GM12874 (cell line): ENCODE measurements around the gene TTC7B.

ENCODE experiments used
- CTCF ChIP-seq: IDR thresholded peaks from 2 replicates; pipeline ENCODE4 v1.5.1; 2011; ENCODE audit warnings: low read depth, mild to moderate bottlenecking, control low read depth, low read length, moderate library complexity; ENCODE audit not compliant: insufficient read depth

TTC7B gene

GRCh38 chr14:90551070-90551704, 265.0 kb downstream of the TTC7B start:
- TF ChIP-seq CTCF, result no peak

DNA sequence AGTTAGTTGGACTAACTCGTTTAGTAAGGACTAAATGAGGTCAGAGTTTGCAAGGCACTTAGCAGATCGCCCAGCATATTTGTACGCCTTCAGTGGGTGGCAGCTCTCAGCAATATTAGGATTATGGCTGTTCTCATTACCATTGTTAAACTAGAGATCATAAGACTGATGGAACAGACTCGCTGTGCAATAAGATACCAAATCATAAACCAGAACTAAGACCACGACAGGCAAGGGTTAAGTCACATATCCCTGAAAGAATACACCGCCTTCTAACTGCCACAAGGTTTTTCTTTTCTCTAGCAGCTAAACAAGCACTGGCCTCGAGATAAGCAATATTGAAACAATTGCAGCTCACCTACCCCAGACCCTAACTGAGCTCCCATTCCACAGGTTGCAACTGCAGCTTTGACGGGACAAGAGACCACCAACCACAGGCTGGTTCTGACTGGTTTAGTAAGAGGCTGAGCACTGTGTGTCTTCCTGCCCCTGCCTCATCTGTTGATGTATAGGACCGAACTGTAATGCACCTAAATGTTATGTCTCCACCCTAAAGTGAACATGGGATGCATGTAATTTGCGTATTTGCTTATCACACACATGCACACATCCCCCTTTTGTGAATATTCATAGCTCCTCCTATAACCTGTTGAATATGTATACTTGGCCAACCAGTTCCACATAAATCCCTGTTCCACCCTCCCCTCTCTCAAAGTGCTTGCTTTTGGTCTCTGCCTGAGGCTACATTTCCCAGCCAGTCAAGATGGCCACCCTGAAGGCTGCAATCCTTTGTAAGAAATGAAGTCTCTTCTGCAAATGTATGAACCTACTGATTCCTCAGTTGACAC, 266.2 kb downstream of the TTC7B start:
- no peak for TF ChIP-seq CTCF

- no peak for TF ChIP-seq CTCF
These were observed 267.8 kb downstream of the TTC7B start for GRCh38 chr14:90548455-90548854.

- TF ChIP-seq CTCF, result no peak
These were observed 268.3 kb downstream of the TTC7B start for GRCh38 chr14:90547968-90548367.

GRCh38 chr14:90547250-90547649, 269.0 kb downstream of the TTC7B start:
- no peak for TF ChIP-seq CTCF

- TF ChIP-seq CTCF, result no peak
These were observed 269.5 kb downstream of the TTC7B start for GRCh38 chr14:90546767-90547166.

DNA sequence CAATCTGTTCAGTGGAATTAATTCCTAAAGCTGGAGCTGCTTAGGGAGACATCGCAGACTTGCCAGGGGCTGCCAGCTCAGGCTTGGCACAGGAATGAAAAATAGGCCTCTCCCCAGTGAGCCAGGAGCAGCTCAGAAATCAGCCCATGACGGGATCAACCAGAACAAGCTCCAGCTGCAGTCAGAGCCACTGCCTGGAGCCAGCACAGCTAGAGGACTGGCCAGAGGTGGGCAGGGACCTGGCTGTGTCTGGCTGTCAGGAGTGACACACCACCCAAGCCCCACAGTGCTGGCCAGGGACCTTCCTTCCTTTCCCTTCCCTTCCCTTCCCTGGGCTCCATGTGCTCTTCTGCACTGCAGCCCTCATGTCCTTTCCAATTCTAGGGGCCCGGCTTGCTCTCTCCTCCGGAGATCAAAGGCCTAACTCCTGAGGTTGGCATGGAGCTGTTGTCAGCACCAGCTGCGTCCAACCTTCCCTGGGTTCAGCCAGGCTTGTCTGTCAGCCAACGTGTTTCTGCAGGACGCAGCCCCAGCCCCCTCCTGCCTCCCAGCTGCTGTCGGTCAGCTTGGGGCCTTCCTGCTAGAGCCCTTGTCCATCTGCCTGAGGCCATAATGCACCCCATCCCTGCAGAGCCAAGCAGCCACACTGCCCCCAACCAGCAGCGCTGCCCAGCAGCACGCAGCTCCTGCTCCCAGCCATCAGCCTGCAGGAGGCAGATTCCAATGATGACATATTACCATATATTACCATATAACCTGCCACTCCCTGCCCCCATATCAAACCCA, 270.1 kb downstream of the TTC7B start:
- TF ChIP-seq CTCF, result no peak
